HG03520 (cell line): Measurements from ENCODE around the gene SLC38A7.
"Not testable (repeated sequence)": the region's sequence is repeated elsewhere in the genome, so short reads cannot be mapped to it uniquely, and the experiment has no call there.

Experiments used
- ATAC-seq: cut with Tn5 transposase; IDR thresholded peaks from one replicate; pipeline ENCODE4 v1.9.1; 2021; ENCODE audit warnings: mild to moderate bottlenecking, moderate library complexity; ENCODE audit not compliant: unreplicated experiment

The SLC38A7 gene, protein sequence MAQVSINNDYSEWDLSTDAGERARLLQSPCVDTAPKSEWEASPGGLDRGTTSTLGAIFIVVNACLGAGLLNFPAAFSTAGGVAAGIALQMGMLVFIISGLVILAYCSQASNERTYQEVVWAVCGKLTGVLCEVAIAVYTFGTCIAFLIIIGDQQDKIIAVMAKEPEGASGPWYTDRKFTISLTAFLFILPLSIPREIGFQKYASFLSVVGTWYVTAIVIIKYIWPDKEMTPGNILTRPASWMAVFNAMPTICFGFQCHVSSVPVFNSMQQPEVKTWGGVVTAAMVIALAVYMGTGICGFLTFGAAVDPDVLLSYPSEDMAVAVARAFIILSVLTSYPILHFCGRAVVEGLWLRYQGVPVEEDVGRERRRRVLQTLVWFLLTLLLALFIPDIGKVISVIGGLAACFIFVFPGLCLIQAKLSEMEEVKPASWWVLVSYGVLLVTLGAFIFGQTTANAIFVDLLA

GRCh38 chr16:58684354-58685083, at the start of gene SLC38A7:
TSS of gene SLC38A7 (minus strand) at chr16:58684770. CDS start at chr16:58680126, 4,644 bp downstream.
- ATAC-seq, result peak; percentile 98

GRCh38 chr16:58733671-58734458, 49.3 kb upstream of the SLC38A7 start, which contains the start of gene GOT2:
TSS of gene GOT2 (minus strand) at chr16:58734316. CDS start at chr16:58734228, 88 bp downstream.
- peak; percentile 94 for ATAC-seq

- ATAC-seq, result no peak
Observed at GRCh38 chr16:58733248-58733670, 48.7 kb upstream of the SLC38A7 start.

DNA sequence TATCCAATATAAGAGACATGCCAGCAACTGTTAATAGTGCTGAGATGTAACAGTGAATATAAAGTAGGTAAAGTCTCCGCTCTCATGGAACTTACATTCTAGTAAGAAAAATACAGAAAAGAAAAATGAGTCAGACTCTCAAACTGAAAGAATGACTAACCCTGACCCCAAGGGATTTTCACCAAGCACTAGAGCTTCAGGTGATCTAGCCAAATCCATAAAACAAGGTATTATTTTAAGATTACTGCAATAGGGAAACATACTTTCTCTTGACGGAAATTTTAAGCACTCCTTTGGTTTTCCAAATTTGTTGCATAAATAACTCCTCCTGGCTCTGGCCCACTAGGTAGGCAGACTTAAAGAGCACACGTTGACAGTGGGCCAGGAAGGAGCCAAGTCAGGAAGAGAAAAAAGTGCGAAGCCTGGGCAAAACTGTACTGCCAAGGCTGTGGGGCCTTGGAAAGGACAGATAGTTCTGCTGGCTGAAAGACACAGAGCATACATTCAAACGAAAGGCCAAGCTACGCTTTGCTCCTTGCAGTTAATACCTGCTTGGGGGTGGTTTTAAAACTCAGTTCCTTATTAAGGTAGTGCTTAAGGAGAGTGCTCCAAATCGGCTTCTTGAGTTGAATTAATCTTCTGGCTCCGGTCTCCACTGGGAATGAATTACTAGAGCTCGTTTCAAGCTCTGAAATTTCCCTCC, 48.1 kb upstream of the SLC38A7 start:
- ATAC-seq, result peak; percentile 33

DNA sequence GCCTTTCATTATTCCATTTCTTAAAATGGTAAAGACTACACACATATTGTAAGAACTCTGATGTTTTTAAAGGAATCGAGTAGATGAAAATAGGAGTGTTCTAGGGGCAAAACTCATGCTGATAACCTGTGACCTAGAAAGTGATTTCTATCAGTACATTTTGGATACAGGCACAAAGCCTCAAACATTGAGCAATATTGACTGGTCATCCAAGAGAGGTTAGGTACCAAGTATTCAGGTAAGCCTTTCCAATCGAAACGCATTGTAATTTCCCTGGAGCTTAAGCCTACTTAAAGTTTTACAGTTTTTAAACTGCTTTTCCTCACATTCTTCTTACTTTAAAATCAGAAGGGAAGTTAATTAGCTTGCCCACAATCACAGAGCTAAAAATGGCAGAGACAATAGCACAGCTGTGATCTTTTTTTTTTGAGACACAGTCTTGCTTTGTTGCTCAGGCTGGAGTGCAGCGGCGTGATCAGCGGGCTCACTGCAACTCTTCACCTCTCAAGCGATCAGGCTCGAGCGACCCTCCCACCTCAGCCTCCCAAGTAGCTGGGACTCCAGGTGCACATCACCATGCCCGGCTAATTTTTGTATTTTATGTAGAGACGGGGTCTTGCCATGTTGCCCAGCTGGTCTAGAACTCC, 46.3 kb upstream of the SLC38A7 start:
- no peak for ATAC-seq

DNA sequence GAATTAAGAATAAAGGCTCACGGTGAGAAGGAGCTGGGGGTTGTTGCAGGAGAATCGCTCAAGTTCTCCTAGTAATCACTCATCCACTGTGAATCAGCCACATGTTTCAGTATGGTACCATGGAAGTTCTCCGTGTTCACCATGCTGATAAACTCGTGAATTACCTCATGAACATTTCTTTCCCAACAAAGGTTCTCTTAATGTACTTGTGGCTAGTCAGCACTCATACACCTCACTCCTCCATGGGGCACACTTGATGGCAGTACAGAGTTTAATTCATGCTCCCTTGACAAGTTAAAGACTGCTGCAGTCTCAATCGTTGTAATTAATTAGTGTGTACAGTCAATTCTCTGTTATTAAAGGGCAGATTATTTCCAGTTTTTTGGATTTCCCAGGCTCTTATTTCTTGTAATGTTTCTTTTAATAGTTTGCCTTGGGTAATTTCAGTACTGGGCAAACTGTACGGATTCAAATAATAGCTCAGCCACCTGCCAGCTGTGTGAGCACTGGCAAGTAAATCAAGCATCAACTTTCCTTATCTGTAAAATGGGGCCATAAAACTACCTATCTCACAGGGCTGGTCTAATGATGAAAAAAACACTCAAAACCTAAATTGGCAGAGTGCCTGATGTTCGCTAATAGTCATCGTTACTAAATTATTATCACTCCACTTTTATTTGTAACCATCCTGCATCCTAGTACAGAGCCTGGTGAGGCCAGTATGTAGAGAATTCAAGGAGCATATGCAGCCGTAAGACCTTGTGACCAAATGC, 43.4 kb upstream of the SLC38A7 start:
- ATAC-seq, result no peak

DNA sequence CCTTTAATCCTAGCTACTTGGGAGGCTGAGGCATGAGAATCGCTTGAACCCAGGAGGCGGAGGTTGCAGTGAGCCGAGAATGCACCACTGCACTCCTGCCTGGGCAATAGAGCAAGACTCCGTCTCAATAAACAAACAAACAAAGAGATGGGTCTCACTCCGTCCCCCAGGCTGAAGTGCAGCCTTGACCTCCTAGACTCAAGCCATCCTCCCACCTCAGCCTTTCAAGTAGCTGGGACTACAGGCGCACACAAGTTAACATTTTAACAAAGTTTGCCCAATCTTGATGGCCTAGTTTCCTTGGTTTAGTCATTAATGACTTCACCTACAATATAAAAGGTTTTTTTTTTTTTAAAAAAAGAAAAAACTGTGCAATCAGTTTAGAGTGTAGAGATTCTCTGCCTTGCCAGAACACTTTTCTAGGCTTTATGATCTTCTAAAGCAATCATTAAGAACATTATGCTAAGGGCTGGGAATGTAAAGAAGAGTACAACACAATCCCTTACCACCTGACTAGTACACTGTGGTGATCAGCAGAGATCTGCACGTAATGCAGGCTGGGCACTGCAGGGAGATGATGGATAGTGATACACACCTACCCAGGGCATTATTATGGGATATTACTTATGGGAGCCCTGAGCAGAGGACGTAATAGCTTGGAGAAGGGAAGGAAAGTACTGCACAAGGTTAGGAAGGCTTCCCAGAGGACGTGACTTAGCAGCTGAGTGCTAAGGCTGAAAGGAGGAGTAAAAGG, 42.6 kb upstream of the SLC38A7 start:
- ATAC-seq, result no peak

DNA sequence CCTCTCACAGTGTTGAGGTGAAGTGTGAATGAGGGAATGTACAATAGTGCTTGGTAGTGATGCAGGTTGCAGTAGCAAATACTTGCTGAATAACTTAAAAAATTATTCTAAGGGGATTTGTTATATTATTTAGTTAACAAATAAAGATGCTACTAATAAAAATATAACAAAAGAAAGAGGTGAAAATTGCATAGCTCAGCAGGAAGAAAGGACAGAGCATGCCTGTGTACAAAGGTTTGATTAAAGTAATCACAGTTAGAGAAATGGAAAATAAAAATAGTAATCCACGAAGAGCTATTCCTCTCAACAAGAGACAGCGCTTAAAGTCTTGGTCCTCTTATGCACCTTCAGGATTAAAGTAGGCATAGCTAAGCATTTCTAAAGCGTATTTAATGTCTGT, 38.5 kb upstream of the SLC38A7 start:
- no peak for ATAC-seq

DNA sequence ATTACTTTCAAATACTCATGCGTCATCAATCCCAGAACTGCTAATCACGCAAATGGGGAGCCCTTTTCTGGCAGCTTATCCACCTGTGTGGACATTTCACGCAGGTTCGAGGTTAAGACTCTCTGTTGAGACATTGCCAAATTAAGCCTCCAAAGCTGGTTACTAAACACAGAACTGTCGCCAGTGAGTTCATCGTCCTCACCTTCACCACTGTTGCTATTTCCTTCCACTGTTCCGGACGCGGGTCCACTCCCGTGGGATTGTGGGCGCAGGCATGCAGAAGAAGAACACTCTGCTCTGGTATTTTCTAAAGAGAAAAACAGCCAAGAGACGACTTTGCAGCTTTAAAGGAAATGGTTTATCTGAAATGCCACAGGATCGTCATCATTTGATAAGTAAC, 33.4 kb upstream of the SLC38A7 start:
- ATAC-seq, result no peak

DNA sequence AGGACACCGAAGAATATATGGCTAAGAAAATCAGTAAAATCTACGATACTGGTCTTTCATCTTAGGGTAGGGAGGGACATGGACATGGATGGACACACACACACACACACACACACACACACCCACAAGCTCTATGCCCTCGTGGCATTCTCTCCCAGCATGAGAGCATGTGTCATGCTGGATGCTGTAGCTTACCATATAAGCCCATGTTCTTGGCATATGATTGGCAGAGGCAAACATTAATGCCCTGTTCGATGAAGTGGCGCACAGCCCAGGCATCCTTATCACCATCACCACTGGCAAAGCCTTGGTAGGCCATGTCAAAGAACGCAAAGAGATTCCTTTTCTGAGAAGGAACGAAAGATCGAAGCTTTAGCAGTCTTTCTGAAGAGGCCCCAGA, 31.9 kb upstream of the SLC38A7 start:
- no peak for ATAC-seq

DNA sequence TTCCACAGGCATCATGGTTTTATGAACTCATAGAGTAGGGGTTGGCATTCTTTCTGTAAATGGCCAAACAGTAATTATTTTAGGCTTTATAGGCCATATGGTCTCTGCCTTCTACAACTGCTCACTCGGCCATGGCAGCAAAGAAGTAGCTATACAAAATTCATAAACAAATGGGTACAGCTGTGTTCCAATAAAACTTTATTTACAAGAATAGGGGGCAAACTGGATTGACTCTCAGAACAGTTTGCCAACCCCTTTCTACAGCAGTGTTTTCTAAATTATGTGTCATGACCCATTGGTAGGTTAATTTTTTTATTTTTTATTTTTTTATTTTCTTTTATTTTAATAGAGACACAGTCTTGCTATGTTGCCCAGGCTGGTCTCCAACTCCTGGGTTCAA, 29.2 kb upstream of the SLC38A7 start:
- ATAC-seq, result no peak

GRCh38 chr16:58709333-58709732, 24.8 kb upstream of the SLC38A7 start:
- no peak for ATAC-seq

- no peak for ATAC-seq
Observed at GRCh38 chr16:58699151-58699550, 14.6 kb upstream of the SLC38A7 start.

GRCh38 chr16:58695368-58695767, 10.8 kb upstream of the SLC38A7 start:
- no peak for ATAC-seq

DNA sequence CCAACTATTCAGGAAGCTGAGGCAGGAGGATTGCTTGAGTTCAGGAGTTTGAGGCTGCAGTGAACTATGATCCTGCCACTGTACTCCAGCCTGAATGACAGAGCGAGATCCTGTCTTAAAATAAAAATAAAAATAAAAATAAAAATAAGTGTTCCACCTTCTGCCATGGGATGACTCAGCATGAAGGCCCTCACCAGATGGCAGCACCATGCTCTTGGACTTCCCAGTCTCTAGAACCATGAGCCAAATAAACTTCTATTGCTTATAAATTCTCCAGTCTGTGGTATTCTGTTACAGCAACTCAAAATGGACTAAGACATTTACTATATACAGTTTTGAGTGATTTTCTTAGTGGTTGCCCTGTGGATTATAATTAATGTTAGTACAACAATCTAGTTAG, 7.9 kb upstream of the SLC38A7 start:
- ATAC-seq, result no peak

GRCh38 chr16:58686985-58687706, 2.6 kb upstream of the SLC38A7 start:
- ATAC-seq, result not testable (repeated sequence)

DNA sequence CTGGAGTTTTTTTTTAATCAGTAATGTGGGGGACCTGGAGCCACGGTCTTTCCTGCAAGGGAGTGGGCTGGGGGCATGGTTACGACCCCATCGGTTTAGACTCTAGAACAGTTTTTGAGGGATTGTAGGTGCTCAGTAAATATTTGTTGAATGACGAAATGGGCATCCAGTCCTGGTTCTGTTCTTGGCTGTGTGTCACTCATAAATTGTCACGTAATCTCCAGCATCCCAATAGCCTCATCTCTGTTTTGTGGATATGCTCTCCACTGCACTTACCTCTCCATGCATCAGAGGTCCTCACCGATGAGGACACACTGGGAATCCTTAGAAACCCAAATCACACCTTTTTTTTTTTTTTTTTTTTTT, 497 bp upstream of the SLC38A7 start:
- no peak for ATAC-seq

- ATAC-seq, result no peak
Observed at GRCh38 chr16:58684001-58684353, 593 bp downstream of the SLC38A7 start.
